Activated T-cell treated with anti-CD3 and anti-CD28 coated beads for 1 hour (primary cell): ENCODE results near the gene ZNF70.
"Not testable (repeated sequence)": the region's sequence is repeated elsewhere in the genome, so short reads cannot be mapped to it uniquely, and the experiment has no call there.

Experiments used
- DNase-seq: peaks from one replicate; pipeline ENCODE4 v3.0.0-alpha.2; 2020; ENCODE audit warnings: low read depth

The ZNF70 gene

DNA sequence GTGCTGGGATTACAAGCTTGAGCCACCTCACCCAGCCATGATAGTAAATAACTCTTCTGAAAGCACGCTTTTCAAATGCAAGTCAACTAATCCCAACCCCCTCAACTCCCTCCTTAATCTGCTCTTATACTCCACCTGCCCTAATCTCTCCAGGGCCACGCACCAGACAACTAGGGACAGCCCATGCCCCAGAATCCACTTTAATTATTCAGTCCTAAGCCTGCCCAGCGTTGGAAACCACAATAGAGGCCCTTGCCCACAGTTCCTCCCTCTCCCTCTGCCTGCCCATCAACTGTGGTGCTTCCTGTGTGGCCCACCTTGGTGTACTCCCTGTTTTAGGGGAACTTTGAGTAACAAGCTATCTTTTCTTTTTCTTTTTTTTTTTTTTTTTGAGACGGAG is 6.0 kb upstream of the ZNF70 start:
- no peak for DNase-seq

DNA sequence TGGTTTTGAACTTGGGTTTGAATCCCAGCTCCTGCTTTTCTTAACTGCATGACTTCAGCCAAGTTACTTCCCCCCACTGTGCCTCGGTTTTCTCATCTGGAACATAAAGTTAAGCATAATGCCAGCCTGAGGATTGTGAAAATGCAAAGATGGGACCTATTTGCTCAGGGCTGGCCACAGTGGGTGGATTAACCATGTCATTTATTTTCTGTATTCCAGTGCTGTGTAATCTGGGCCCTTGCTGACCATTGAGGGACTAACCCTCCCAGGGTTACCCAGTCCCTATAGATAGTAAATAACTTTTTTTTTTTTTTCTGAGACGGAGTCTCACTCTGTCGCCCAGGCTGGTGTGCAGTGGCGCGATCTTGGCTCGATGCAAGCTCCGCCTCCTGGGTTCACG is 4.8 kb upstream of the ZNF70 start:
- no peak for DNase-seq

DNA sequence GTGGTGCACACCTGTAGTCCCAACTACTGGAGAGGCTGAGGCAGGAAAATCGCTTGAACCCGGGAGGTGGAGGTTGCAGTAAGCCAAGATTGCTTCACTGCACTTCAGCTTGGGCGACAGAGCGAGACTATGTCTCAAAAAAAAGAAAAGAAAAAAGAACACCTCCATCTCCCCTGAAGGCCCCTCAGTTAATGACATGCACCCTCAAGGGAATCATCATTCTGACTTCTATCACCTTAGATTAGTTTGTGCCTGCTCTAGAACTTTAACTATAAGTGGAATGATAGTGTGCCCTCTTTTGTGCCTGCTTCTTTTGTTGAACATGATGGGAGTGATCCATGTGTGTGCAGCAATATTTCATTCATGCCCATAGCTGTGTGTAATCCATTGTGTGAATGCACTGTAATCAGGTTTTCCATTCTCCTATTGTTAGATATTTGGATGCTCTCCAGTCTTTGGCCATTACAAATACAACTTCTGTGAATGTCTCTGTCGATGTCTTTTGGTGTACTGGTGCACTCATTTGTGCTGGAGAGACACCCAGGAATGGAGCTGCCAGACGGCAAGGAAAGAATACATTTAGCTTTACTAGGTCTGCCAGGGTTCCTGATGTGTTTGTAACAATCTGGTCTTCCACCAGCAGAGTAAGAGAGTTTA is 4.2 kb upstream of the ZNF70 start:
- no peak for DNase-seq

DNA sequence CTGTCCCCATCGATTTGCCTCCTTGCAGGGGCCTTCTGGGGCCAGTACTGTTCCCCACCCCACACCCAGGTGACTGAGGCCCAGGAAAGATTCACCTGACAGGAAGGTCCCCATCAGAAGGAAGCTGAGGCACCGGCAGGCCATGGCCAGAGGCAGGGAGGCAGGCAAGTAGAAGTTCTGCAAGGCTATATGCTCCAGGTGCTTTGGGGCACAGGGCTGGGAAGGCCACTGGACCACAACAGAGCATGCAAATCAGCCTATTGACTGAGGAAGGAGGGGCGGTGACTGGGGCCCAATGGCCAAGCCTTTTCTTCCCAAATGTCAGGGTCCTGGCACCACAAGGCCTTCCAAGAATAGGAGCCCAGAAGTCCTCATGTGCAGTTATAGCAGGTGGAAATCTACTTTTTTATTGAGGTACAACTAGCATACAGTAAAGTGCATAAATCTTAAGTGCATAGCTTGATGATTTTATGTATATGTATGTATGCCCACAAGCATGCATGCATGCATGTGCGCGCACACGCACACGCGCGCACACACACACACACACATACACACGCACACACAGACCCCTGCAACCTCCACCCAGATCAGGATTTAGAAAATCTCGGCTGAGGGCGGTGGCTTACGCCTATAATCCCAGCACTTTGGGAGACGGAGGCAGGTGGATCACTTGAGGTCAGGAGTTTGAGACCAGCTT is 3.5 kb upstream of the ZNF70 start, which contains the start of gene VPREB3:
TSS of gene VPREB3 (minus strand) at position 206 of the 700 bp plus-strand sequence. CDS start at position 144, 62 bp downstream.
- DNase-seq = no peak

DNA sequence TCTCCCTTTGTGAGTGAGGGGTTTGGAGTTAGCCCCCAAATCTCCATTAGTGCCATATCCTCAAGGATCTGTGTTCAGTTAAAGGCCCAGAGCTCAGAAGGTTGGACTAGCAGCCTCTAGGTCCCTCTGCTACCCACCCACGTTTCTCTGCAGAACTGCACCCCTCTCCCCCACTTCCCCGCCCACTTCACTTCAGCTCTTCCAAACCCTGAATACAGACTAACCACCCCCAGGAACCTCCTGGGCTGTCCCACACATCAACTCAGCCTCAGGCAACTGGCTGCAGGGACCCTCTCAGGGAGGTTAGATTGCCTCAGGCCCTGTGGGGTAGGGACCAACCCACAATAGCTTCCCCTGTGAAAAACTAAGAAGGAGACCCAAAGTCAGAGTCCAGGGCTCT is 2.5 kb upstream of the ZNF70 start:
- DNase-seq = no peak

DNA sequence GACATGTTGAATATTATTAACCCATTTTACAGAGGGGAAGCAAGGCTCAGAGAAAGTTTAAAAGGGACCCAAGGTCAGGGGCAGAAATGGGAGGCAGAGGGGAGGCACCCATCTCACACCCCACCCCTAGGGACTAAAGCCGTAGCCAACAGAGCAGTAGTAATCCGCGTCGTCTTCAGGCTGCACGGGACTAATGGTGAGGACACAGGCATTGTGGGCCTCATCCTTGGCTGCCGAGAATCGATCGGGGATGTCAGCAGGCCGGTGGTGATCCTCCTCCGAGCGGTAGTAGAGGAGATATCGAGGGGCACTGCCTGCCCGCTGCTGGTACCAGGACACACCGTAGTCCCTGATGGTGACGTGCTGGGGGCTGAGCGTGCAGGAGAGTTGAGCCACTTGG is 1.8 kb upstream of the ZNF70 start:
- no peak for DNase-seq

DNA sequence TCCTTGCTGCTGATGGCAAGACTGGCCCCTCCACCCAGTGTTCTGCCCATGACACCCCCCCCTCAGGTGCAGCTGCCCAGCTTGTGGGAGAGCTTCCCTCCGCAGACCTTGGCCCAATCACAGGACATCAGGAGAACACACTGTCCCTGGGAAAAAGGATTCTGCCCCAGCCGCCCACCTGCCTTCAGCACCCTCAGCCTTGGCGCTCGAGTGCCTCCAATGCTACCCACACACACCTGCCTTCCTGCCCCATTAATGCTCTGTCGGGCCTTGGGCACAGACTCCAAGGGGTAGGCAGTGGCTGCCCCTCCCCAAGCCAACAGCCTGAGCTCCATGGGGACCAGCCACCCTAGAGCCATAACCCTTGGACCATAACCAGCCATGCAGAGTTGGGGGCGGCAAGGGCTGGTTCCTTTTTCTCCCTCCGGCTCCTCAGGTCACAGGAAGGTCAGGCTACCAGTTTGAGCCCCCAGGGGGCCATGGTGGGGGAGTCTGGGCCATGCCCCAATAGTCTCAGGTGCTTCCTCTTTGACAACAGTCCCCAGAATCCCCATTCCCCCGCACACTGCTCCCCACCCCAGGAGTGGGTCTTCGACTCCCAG is 1.3 kb upstream of the ZNF70 start:
- no peak for DNase-seq

DNA sequence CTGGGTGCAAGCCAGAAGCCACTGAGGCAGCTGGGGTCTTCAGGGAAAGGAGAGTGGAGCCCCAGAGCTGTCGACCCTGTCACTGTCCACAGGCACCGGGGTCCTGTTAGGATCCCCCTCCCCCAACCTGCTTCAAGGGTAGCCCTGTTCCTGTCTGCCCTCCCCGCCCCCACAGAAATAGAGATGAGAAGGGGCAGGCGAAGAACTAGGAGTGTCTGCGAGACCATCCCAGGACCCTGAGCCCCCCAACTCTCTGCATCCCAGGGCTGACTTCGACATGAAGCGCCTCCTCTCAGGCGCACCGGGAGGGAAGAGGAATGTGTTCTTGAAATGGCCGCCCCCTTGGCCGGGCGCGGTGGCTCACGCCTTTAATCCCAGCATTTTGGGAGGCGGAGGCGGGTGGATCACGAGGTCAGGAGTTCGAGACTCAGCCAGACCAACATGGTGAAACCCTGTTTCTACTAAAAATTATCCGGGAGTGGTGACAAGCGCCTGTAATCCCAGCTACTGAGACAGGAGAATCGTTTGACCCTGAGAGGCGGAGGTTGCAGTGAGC is 607 bp upstream of the ZNF70 start:
- DNase-seq = no peak

DNA sequence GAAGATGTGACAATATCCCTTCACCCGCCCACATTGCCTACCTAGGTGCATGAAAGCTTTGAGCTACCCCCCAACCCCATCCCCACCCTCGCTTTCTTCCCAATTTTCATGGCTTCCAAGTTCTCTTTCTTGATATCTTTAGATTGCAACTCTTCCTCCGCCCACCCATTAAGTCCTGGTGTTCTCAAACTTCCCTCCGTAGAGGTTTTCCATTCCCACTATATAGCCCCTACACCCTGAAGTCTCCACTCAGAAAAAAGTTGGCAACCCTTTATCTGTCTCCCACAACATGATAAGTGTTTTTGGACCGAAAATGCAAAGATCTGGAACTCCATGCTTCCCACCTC is 572 bp downstream of the ZNF70 start:
- no peak for DNase-seq

DNA sequence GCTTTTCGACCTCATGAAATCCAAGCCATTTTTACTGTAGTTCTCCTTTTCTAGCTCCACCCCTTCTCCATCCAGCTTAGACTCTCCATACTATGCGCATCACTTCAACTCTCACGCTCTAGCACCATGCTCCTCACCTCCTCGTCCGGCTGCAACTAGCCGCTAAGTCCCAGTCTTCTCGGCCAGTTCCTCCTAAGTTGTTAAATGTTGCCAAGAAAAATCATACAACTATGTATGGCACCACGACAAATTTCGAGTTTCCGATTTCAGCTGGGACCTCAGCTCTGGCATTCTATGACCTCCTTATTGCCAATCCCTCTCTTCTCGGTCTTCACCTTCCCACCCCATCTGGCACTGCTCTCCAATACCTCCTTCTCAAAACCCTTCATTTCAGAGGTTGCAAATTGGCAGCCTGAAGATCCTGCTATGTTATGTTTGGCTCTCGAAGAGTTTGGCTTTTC is 1.0 kb downstream of the ZNF70 start:
- DNase-seq = no peak

DNA sequence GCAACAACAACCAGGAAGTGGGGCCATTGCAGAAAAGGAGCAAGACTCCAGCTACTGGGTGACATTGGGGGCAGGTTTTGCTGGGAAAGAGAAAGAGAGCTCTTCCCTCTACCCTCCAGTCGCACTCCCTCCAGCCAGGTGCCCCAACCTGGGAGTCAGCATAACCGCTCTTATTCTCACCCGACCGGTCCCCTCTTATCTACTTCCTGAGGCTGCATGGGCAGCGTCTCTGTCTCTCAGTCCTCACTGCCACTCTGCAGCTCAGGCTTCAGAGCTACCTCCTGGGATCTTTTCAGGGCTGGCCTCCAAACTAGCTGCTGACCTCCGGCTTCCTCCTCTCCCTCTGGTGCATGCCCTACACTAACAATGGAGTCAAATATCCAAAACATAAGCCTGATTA is 5.1 kb downstream of the ZNF70 start:
- DNase-seq = no peak

DNA sequence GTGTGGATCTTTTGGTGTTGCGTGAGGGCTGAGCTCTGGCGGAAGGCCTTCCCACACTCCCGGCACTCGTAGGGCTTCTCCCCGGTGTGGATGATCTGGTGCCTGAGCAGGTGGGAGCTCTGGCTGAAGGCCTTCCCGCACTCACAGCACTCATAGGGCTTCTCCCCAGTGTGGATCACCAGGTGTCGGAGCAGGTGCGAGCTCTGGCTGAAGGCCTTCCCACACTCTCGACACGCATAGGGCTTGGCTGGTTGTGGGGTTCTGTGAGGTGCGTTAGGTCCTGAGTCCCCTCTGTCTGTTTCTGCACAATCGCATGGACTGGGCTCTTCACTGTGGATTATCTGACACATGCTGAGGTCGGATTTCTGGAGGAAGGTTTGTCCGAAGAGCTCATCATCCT is 6.4 kb downstream of the ZNF70 start:
- no peak for DNase-seq

DNA sequence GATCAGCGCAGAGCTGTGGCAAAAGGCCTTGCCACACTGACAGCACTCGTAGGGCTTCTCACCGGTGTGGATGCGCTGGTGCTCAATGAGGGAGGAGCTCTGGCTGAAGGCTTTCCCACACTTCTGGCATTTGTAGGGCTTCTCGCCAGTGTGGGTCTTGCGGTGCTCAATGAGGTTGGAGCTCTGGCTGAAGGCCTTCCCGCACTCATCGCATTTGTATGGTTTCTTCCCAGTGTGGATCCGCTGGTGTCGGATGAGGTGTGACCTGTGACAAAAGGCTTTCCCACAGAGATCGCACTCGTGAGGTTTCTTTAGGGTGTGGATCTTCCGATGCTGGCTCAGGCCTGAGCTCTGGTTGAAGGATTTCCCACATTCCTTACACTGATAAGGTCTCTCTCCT is 6.9 kb downstream of the ZNF70 start:
- no peak for DNase-seq

DNA sequence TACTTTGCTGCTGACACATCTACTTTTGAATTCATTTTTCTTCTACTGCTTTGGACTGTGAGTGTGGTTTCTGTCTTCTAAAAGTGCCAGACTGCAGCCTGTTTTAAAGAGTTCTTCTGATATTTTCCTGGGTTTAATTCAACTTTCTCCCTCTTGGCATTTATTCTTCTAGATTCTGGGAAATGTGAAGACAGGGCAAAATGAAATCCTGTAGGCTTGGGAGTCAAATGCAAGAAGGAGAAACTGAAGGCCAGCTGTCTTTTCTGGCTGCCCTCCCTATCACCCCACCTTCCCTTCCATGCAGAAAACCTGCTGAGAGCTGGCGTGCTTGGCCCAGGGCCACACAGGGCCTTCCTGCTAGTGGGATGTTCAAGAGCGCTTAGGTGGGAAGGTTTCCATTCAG is 7.6 kb downstream of the ZNF70 start:
- DNase-seq = no peak

DNA sequence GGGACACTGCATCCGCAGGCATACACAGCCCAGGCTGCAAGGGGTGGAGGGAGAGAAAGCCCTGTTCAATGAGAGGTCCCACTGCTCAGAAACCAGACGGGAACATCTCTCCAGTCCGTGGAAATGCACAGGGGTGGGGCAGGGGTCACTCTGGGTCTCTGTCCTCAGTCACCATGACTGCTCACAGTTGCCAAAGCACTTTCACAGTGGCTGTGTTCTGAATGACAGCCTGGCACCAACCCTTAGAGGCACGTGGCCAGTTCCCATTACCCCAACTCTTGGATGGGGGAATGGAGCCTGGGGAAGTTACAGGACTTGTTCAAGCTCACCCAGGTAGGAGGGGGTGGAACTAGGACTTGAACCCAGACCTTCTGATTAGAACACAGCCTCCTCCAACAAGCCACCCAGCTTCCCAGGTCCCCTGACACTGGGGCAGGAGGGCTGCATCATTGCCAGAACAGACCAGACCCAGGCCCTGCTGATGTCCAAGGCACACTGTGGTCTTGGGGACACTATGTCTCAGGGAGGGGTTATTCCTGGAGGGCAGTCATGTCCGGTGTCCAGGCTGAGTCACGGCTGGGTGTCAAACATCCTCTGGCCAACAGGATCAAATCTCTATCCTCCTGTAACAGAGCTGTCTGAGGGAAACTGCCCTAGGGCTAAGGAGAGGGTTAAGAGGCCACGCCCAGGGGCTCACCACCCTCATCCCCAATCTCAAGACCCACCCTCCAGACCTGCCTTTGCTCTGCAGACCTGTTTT is 8.2 kb downstream of the ZNF70 start:
- DNase-seq = no peak

DNA sequence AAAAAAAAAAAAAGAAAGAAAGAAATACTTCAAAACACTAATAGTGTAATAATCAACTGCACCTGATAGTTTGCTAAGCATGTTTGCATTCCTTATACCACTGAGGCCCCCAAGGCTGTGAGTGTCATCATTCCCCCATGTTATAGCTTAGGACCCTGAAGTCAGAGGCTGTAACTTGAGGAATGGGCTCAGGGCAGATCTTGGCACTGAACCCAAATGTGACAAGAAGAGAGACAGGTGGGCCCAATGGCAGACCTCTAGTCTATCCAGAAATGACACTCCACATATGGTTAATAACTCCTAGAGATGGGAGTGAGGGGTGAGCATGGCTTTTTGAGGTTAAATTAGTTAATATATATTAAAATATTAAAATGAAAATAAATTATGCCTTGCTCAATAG is 13.2 kb downstream of the ZNF70 start:
- no peak for DNase-seq

DNA sequence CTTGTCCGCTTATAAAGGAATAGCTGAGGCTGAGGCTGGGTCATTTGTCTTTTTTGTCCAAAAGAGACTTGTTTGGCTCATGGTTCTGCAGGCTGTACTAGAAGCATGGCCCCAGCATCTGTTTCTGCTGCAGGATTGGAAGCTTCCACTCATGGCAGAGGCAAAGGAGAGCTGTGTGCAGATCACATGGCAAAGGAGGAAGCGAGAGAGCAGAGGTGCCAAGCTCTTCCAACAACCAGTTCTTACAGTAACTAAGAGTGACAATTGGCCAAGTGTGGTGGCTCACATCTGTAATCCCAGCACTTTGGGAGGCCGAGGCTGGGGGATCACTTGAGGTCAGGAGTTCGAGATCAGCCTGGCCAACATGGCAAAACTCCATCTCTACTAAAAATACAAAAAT is 22.8 kb downstream of the ZNF70 start:
- not testable (repeated sequence) for DNase-seq

DNA sequence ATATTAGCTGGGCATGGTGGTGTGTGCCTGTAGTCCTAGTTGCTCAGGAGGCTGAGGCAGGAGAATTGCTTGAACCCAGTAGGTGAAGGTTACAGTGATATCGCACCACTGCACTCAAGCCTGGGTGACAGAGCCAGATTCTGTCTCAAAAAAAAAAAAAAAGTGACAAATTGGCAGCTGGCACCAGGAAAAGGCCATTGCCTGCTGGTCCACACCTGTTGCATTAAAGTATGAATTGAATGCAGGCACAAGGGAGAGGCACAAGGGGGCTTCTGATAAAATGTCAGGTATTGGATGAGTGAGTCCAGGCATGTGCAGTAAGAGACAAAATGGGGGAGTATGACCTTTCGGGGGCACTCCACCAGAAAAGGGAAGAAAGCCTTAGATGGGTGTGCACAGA is 28.2 kb downstream of the ZNF70 start:
- no peak for DNase-seq

DNA sequence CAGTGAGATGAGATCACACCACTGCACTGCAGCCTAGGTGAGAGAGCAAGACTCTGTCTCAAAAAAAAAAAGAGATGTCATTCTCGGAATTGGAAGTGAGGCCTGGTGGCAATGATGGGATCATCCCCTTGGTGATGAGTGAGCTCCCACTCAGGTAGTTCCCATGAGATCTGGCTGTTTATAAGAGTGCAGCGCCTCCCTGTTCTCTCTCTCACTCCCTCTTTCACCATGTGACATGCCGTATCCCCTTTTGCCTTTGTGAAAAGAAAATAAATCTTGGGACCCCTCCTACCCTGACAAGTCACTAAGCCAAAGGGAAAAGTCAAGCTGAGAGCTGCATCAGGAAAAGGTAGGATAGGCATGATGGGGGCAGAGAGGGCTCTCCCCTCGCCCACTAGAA is 28.8 kb downstream of the ZNF70 start:
- DNase-seq = no peak

DNA sequence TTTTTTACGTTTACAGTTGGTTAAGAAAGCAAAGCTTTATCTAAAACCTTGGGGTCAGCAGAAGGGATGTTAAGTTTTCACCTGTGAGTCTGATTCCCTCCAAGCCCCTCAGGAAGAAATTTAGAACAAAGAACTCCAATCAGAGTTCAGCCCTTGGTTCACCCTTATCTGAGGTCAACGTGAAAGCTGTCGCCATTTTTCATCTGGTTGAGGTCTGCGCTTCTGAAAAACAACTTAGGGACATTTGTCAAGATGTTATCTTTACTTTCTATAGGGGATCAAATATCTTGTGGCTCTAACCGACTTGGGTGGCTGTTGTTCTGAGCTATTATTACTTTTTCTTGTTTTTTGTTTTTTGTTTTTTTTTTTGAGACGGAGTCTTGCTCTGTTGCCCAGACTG is 30.1 kb downstream of the ZNF70 start:
- DNase-seq = no peak

DNA sequence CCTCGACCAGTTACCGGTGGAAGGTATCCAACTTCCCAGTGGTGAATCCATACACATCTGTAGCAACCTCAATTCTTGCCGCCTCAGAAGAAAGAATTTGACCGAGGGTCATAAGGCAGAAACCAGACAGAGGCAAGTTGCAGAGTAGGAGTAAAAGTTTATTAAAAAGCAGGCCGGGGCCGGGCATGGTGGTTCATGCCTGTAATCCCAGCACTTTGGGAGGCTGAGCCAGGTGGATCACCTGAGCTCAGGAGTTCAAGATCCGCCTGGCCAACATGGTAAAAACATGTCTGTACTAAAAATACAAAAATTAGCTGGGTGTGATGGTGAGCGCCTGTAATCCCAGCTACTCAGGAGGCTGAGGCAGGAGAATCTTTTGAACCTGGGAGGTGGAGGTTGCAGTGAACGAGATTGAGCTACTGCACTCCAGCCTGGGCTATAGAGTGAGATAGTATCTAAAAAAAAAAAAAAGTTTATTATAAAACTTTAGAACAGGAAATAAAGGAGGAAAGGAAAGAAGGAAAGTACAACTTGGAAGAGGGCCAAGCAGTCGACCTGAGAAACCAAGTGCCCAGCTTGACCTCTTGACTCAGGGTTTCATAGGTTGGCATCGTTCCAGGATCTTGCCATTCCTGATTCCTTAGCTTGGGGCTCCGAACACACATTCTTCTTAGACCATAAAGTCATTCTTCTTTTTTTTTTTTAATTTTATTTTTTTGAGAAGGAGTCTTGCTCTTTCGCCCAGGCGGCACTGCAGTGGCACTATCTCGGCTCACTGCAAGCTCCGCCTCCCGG is 32.3 kb downstream of the ZNF70 start:
- DNase-seq = no peak
